H1 (cell line): ENCODE data around the gene THAP4. TPM values are rescaled to one million over a fixed set of nuclear protein-coding genes. Genes with fewer than 3 reads are reported as not detected.
"Not testable (repeated sequence)": the region's sequence is repeated elsewhere in the genome, so short reads cannot be mapped to it uniquely, and the experiment has no call there.

Experiments
- CTCF ChIA-PET: fragments of 300-600 bp; sonication (Branson Sonifier 250); formaldehyde crosslinking; loops from one replicate; lab custom pipeline; 2021; ENCODE audit not compliant: partially characterized antibody; lab: Charles Lee
- POLR2A ChIA-PET: fragments of 300-600 bp; sonication (Branson Sonifier 250); formaldehyde crosslinking; loops from one replicate; lab custom pipeline; 2021; ENCODE audit warnings: inconsistent platforms; ENCODE audit not compliant: partially characterized antibody; lab: Charles Lee
- DNase-seq, 2 experiments: peaks; one replicate each; pipeline versions ENCODE4 v3.0.0 to v3.0.0-alpha.2; 2010 to 2022; ENCODE audit warnings: low spot score in 2 of 2, low read depth in 1 of 2, mixed read lengths in 1 of 2
- FAIRE-seq: peaks from 2 replicates; lab custom pipeline; 2011; peaks lifted over from hg19 to GRCh38; lab: Jason Lieb, UNC
- H2AFZ ChIP-seq: 2 replicates; pipeline ENCODE4 v1.8.1; 2012; ENCODE audit warnings: low read length, inconsistent platforms
- H2AK5ac ChIP-seq: 2 replicates; pipeline ENCODE4 v1.6.1; 2013; ENCODE audit warnings: low read depth, low read length
- H2BK120ac ChIP-seq: replicated peaks from 2 replicates; pipeline ENCODE3; 2013; ENCODE audit warnings: low read depth, low read length, inconsistent platforms
- H2BK12ac ChIP-seq: 2 replicates; pipeline ENCODE4 v1.6.1; 2013; ENCODE audit warnings: low read depth, low read length
- H2BK15ac ChIP-seq: 2 replicates; pipeline ENCODE4 v1.6.1; 2013; ENCODE audit warnings: low read length
- H2BK20ac ChIP-seq: 2 replicates; pipeline ENCODE4 v1.6.1; 2013; ENCODE audit warnings: low read length
- H2BK5ac ChIP-seq: 2 replicates; pipeline ENCODE4 v1.6.1; 2013; ENCODE audit warnings: low read depth, low read length
- H3K14ac ChIP-seq: 2 replicates; pipeline ENCODE4 v1.6.1; 2013; ENCODE audit warnings: inconsistent platforms; ENCODE audit not compliant: insufficient read length
- H3K18ac ChIP-seq: 2 replicates; pipeline ENCODE4 v1.6.1; 2013; ENCODE audit warnings: low read length; ENCODE audit errors: extremely low read depth
- H3K23ac ChIP-seq: 2 replicates; pipeline ENCODE4 v1.6.1; 2013; ENCODE audit warnings: inconsistent platforms; ENCODE audit not compliant: insufficient read length
- H3K23me2 ChIP-seq: 2 replicates; pipeline ENCODE4 v1.6.1; 2013; ENCODE audit warnings: low read depth, low read length
- H3K27ac ChIP-seq: 2 replicates; pipeline ENCODE4 v1.6.1; 2011; ENCODE audit warnings: low read depth, low read length, inconsistent platforms
- H3K27me3 ChIP-seq, 4 experiments: replicated peaks in 1 of 4; 1 replicate in 1 of 4; 2 replicates in 3 of 4; pipeline versions ENCODE4 v1.6.1 to v1.8.1; 2011 to 2013; ENCODE audit warnings: low read length in 3 of 4, mild to moderate bottlenecking in 3 of 4, inconsistent platforms in 2 of 4, mixed read lengths in 2 of 4, moderate library complexity in 1 of 4; ENCODE audit not compliant: control insufficient read depth in 3 of 4, insufficient read depth in 3 of 4; ENCODE audit errors: extremely low read depth in 1 of 4
- H3K36me3 ChIP-seq, 4 experiments: 2 replicates each; pipeline versions ENCODE4 v1.6.1 to v1.8.1; 2011 to 2013; ENCODE audit warnings: mild to moderate bottlenecking in 4 of 4, low read length in 3 of 4, moderate library complexity in 2 of 4, control low read depth in 1 of 4, inconsistent platforms in 1 of 4; ENCODE audit not compliant: insufficient read depth in 4 of 4, control insufficient read depth in 2 of 4
- H3K4ac ChIP-seq: replicated peaks from 2 replicates; pipeline ENCODE3; 2013; ENCODE audit warnings: low read length, low read depth, mixed read lengths, inconsistent platforms; ENCODE audit not compliant: insufficient read length
- H3K4me1 ChIP-seq, 4 experiments: replicated peaks in 1 of 4; 1 replicate in 1 of 4; 2 replicates in 3 of 4; pipeline versions ENCODE4 v1.6.1 to v1.8.1; 2011 to 2013; ENCODE audit warnings: low read length in 3 of 4, inconsistent platforms in 2 of 4, mixed read lengths in 1 of 4; ENCODE audit not compliant: insufficient read depth in 4 of 4, control insufficient read depth in 3 of 4
- H3K4me2 ChIP-seq, 2 experiments: 2 replicates each; pipeline versions ENCODE4 v1.6.1 to v1.8.1; 2011 to 2013; ENCODE audit warnings: low read depth in 2 of 2, low read length in 2 of 2, control low read depth in 1 of 2, inconsistent platforms in 1 of 2, mild to moderate bottlenecking in 1 of 2; ENCODE audit not compliant: insufficient read depth in 1 of 2
- H3K4me3 ChIP-seq, 4 experiments: fragments of 200-600, 300-600 bp in 1 of 4; sonication (generic), shearing (Covaris generic), sonication (Bioruptor Twin) in 1 of 4; 2 replicates each; pipeline versions ENCODE4 v1.5.1 to v1.8.1; 2011 to 2016; ENCODE audit warnings: low read length in 4 of 4, low read depth in 3 of 4, control low read depth in 2 of 4, inconsistent platforms in 2 of 4, mild to moderate bottlenecking in 2 of 4, mixed read lengths in 1 of 4, moderate library complexity in 1 of 4; ENCODE audit not compliant: insufficient read depth in 2 of 4; ENCODE audit errors: extremely low read depth in 1 of 4
- H3K56ac ChIP-seq: replicated peaks from 2 replicates; pipeline ENCODE3; 2013; ENCODE audit warnings: low read depth, mild to moderate bottlenecking, mixed read lengths, low read length, inconsistent platforms; ENCODE audit not compliant: insufficient read length
- H3K79me1 ChIP-seq: 2 replicates; pipeline ENCODE4 v1.6.1; 2013; ENCODE audit warnings: low read depth, low read length, control low read depth
- H3K79me2 ChIP-seq, 2 experiments: 2 replicates each; pipeline versions ENCODE4 v1.6.1 to v1.8.1; 2012 to 2013; ENCODE audit warnings: low read length in 2 of 2, mild to moderate bottlenecking in 2 of 2, inconsistent platforms in 1 of 2; ENCODE audit not compliant: insufficient read depth in 2 of 2, control insufficient read depth in 1 of 2
- H3K9ac ChIP-seq, 4 experiments: replicated peaks in 1 of 4; 1 replicate in 1 of 4; 2 replicates in 3 of 4; pipeline versions ENCODE4 v1.6.1 to v1.8.1; 2011 to 2013; ENCODE audit warnings: low read depth in 3 of 4, low read length in 3 of 4, control low read depth in 2 of 4, mild to moderate bottlenecking in 2 of 4, moderate library complexity in 2 of 4, inconsistent platforms in 1 of 4; ENCODE audit errors: extremely low read depth in 1 of 4
- H3K9me3 ChIP-seq, 2 experiments: 2 replicates each; pipeline versions ENCODE4 v1.6.1 to v1.8.1; 2012 to 2013; ENCODE audit warnings: mild to moderate bottlenecking in 2 of 2, moderate library complexity in 2 of 2, control low read depth in 1 of 2, inconsistent platforms in 1 of 2, low read depth in 1 of 2, low read length in 1 of 2, mixed read lengths in 1 of 2; ENCODE audit not compliant: insufficient read depth in 2 of 2
- H4K20me1 ChIP-seq, 2 experiments: replicated peaks in 1 of 2; 2 replicates each; pipeline versions ENCODE3 to v1.8.1; 2011 to 2013; ENCODE audit warnings: inconsistent platforms in 2 of 2, low read length in 2 of 2, mild to moderate bottlenecking in 1 of 2; ENCODE audit not compliant: insufficient read depth in 2 of 2, control insufficient read depth in 1 of 2
- H4K5ac ChIP-seq: 2 replicates; pipeline ENCODE4 v1.6.1; 2013; ENCODE audit warnings: low read length, low read depth, mixed read lengths, inconsistent platforms; ENCODE audit not compliant: insufficient read length
- H4K8ac ChIP-seq: 2 replicates; pipeline ENCODE4 v1.8.0; 2013; ENCODE audit warnings: mild to moderate bottlenecking, moderate library complexity, low read length, inconsistent platforms; ENCODE audit not compliant: insufficient read depth; ENCODE audit errors: extremely low read depth
- H4K91ac ChIP-seq: replicated peaks from 2 replicates; pipeline ENCODE3; 2013; ENCODE audit warnings: low read length, mixed read lengths, inconsistent platforms; ENCODE audit not compliant: insufficient read length
- BCL11A ChIP-seq, 2 experiments: IDR thresholded peaks; one replicate each; pipeline ENCODE4 v1.6.1; 2011; ENCODE audit warnings: low read depth in 2 of 2, low read length in 2 of 2, mild to moderate bottlenecking in 2 of 2
- CHD2 ChIP-seq: IDR thresholded peaks from 2 replicates; pipeline ENCODE4 v1.6.1; 2012; ENCODE audit warnings: low read length, improper control_type of control experiment
- WGBS, 2 experiments: shearing (Covaris generic) in 1 of 2; methylation state at CpG; one replicate each; pipeline versions ENCODE4 v1.1.6 to v1.1.7; 2013 to 2015; ENCODE audit warnings: low lambda C conversion rate in 2 of 2, mixed read lengths in 2 of 2, inconsistent platforms in 1 of 2, low coverage in 1 of 2, missing lambda C conversion rate in 1 of 2; ENCODE audit not compliant: insufficient replicate concordance in 2 of 2, insufficient coverage in 1 of 2, insufficient read length in 1 of 2; ENCODE audit errors: extremely low coverage in 1 of 2, missing lambda C conversion rate in 1 of 2; 5-methylcytosine and 5-hydroxymethylcytosine counted together
- polyA plus RNA-seq, 7 experiments: library from polyadenylated mRNA; depleted of rRNA in 3 of 7; stranded (reverse) in 5 of 7; unstranded in 2 of 7; fragments of >200 nt in 5 of 7; fragments of 200-250 nt in 2 of 7; gene quantifications; 1 replicate in 5 of 7; 2 replicates in 1 of 7; 4 replicates in 1 of 7; pipeline versions ENCODE4 v1.2.1 to v1.2.3, GENCODE V29; 2011 to 2013; ENCODE audit warnings: missing spikeins in 2 of 7, mixed read lengths in 2 of 7
- total RNA-seq: library from RNA; stranded (reverse); fragmentation: NEBNext Ultra II Directional; extraction: Animal tissue kit (Norgen Biotek cat#: 25700); gene quantifications from 2 replicates; pipeline ENCODE4 v1.2.1, GENCODE V29; 2021
- TF ChIP-seq, protein P1 (sequence below): IDR thresholded peaks from 2 replicates; pipeline ENCODE4 v1.6.1; 2011; ENCODE audit warnings: low read depth, mild to moderate bottlenecking, low read length; ENCODE audit not compliant: insufficient read depth

Gene THAP4
- total and polyA plus RNA-seq, 2 of the 8 experiments (the other 6 are each of a cell fraction or from before 2014, with no cell fraction given), result 78.9 to 83.6 TPM

DNA sequence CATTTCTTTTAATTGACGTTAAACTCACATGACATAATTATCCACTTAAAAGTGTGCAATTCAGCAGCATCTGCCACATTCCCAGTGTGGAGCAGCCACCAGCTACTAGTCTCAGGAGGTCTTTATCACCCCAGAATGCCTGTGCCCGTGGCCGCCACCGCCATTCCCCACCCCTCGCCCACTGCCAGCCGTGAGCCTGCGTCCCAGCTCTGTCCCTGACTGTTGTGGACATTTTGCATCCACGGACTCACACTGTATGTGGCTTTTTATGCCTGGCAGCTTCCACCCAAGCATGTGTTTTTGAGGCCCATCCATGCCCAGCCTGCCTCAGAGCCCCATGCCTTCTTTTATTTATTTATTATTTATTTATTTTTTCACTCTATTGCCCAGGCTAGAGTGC lies 69.2 kb downstream of the THAP4 start (continued):
- TF ChIP-seq, protein P1, sequence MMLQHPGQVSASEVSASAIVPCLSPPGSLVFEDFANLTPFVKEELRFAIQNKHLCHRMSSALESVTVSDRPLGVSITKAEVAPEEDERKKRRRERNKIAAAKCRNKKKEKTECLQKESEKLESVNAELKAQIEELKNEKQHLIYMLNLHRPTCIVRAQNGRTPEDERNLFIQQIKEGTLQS, result no peak
- TF ChIP-seq BCL11A (IDR thresholded peaks at IDR 0.05; ENCODE audit: low read depth in 2 of 2, low read length in 2 of 2), result no peak
- TF ChIP-seq CHD2, result no peak

DNA sequence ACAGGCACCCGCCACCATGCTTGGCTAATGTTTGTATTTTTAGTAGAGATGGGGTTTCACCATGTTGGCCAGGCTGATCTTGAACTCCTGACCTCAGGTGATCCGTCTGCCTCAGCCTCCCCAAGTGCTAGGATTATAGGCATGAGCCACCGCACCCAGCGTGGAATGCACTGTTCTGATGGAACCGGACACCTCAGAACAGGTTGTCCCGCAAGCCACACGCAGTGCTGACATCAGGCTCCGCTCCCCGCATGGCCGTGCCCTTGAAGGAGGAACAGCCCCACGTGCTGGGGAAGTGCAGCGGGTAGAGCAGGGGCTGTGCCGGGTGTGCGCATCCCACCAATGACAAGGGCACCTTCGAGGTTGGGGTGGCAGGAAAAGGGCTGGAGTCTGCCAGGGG lies 69.7 kb downstream of the THAP4 start:
- POLR2A ChIA-PET, H3K23ac ChIP-seq, H4K8ac ChIP-seq, DNase-seq, H3K79me2 ChIP-seq, H2BK20ac ChIP-seq, H3K27ac ChIP-seq, H2AK5ac ChIP-seq, H2BK5ac ChIP-seq, H3K23me2 ChIP-seq, H3K18ac ChIP-seq, H2BK15ac ChIP-seq, H3K79me1 ChIP-seq, H4K91ac ChIP-seq, H3K27me3 ChIP-seq, H4K5ac ChIP-seq, H3K36me3 ChIP-seq, H3K9me3 ChIP-seq, H3K56ac ChIP-seq, H3K14ac ChIP-seq, H3K9ac ChIP-seq, FAIRE-seq, H3K4me3 ChIP-seq, H3K4me2 ChIP-seq, H2AFZ ChIP-seq, H2BK120ac ChIP-seq, H2BK12ac ChIP-seq, H3K4ac ChIP-seq: not testable (repeated sequence)
- Histone ChIP-seq H3K4me1 (peaks cover 0 to 16% (median 3%) of the 10 kb centered on the region in 4 experiments; a peak in 5 of 7 replicates), H4K20me1 (peaks cover 3 to 18% of the 10 kb centered on the region in 2 experiments)
- WGBS, 2 experiments, result 94% methylated on average over 3 of the region's 15 CpGs; no CpG with 5 or more reads in 1 of the 2 experiments
- CTCF ChIA-PET, result interaction anchor here (0.7 kb wide), 1 partner anchor 19 kb away, joined by 3 read pairs; no protein-coding TSS in a partner anchor
